K562 (cell line): ENCODE results near the gene SEMA3C. TPM values are rescaled to one million over a fixed set of nuclear protein-coding genes. Genes with fewer than 3 reads are reported as not detected.

ENCODE experiments used
- ATAC-seq: fragments of 200-7000 bp; cut with Tn5 transposase; 3 replicates; pipeline ENCODE4 v1.9.1; 2020; ENCODE audit warnings: moderate library complexity
- BruUV-seq: library from RNA; stranded (reverse); fragments of 400-500 nt; replicated peaks from 2 replicates; lab custom pipeline; 2021; lab: Mats Ljungman, UMichigan
- CTCF ChIA-PET: fragments of 300-600 bp; formaldehyde crosslinking; extraction: SDS; loops from one replicate; lab custom pipeline; 2021; ENCODE audit warnings: low intra/inter-chr PET ratio; lab: Yijun Ruan, JAX
- POLR2A ChIA-PET: fragments of 300-600, 350-650 bp; sonication (Branson Sonifier 250); formaldehyde crosslinking; extraction: SDS; loops from one replicate; lab custom pipeline; 2021; ENCODE audit warnings: antibody characterized with exemption, inconsistent platforms; lab: Yijun Ruan, JAX
- DNase-seq, 4 experiments: peaks; one replicate each; pipeline versions ENCODE4 v3.0.0 to v3.0.0-alpha.2; 2011 to 2018; ENCODE audit warnings: low spot score in 3 of 4, mixed read lengths in 3 of 4; ENCODE audit errors: extremely low read depth in 1 of 4
- FAIRE-seq: peaks from 2 replicates; lab custom pipeline; 2011; peaks lifted over from hg19 to GRCh38; lab: Jason Lieb, UNC
- H2AFZ ChIP-seq: 2 replicates; pipeline ENCODE4 v1.6.0; 2011; ENCODE audit warnings: low read depth, low read length, control low read depth, inconsistent platforms
- H3K27ac ChIP-seq: fragments of 200-600 bp; 3 replicates; pipeline ENCODE4 v1.8.0; 2011; ENCODE audit warnings: low read depth, mild to moderate bottlenecking, control low read depth, inconsistent platforms, low read length, moderate library complexity, mixed read lengths; ENCODE audit errors: extremely low read depth
- H3K27me3 ChIP-seq, 2 experiments: fragments of 300-600 bp in 1 of 2; 2 replicates in 1 of 2; 3 replicates in 1 of 2; pipeline versions ENCODE4 v1.6.0 to v1.8.0; 2011; ENCODE audit warnings: inconsistent platforms in 2 of 2, low read length in 2 of 2, mild to moderate bottlenecking in 1 of 2, mixed read lengths in 1 of 2, moderate library complexity in 1 of 2; ENCODE audit not compliant: control insufficient read depth in 2 of 2, insufficient read depth in 2 of 2
- H3K36me3 ChIP-seq: fragments of 300-600 bp; 3 replicates; pipeline ENCODE4 v1.8.0; 2011; ENCODE audit warnings: mild to moderate bottlenecking, low read length, inconsistent platforms; ENCODE audit not compliant: control insufficient read depth, insufficient read depth
- H3K4me1 ChIP-seq, 2 experiments: fragments of 200-600 bp in 1 of 2; replicated peaks in 1 of 2; 2 replicates in 1 of 2; 3 replicates in 1 of 2; pipeline versions ENCODE4 v1.5.1 to v1.8.0; 2011; ENCODE audit warnings: inconsistent platforms in 2 of 2, low read length in 2 of 2, mild to moderate bottlenecking in 1 of 2, mixed read lengths in 1 of 2, moderate library complexity in 1 of 2; ENCODE audit not compliant: control insufficient read depth in 2 of 2, insufficient read depth in 2 of 2
- H3K4me2 ChIP-seq: 2 replicates; pipeline ENCODE4 v1.6.1; 2011; ENCODE audit warnings: low read length, control low read depth, inconsistent platforms, mixed read lengths; ENCODE audit not compliant: insufficient read depth
- H3K4me3 ChIP-seq: fragments of 200-600 bp; sonication (generic), shearing (Covaris generic); 2 replicates; pipeline ENCODE4 v1.5.1; 2016; ENCODE audit warnings: control low read depth, inconsistent platforms
- H3K79me2 ChIP-seq: fragments of 200-600 bp; 3 replicates; pipeline ENCODE4 v1.8.0; 2011; ENCODE audit warnings: low read length, inconsistent platforms; ENCODE audit not compliant: control insufficient read depth, insufficient read depth
- H3K9ac ChIP-seq, 2 experiments: 2 replicates each; pipeline versions ENCODE4 v1.6.0 to v1.6.1; 2011; ENCODE audit warnings: low read depth in 2 of 2, low read length in 2 of 2, control low read depth in 1 of 2, inconsistent platforms in 1 of 2, mild to moderate bottlenecking in 1 of 2, mixed read lengths in 1 of 2; ENCODE audit not compliant: insufficient read depth in 1 of 2
- H3K9me1 ChIP-seq: one replicate; pipeline ENCODE4 v1.6.0; 2011; ENCODE audit warnings: inconsistent platforms, mild to moderate bottlenecking, low read length, moderate library complexity; ENCODE audit not compliant: control insufficient read depth, insufficient read depth
- H3K9me3 ChIP-seq: replicated peaks from 2 replicates; pipeline ENCODE4 v1.5.1; 2011; ENCODE audit warnings: low read depth, low read length, inconsistent platforms; ENCODE audit not compliant: control insufficient read depth, insufficient read depth
- H4K20me1 ChIP-seq: replicated peaks from 2 replicates; pipeline ENCODE4 v1.6.1; 2011; ENCODE audit warnings: low read length, inconsistent platforms, mixed read lengths; ENCODE audit not compliant: control insufficient read depth, insufficient read depth
- E2F1 ChIP-seq: sonication (generic); formaldehyde crosslinking; IDR thresholded peaks from 2 replicates; pipeline ENCODE4 v1.8.1; 2023; ENCODE audit warnings: mild to moderate bottlenecking, missing genetic modification reagents, moderate library complexity
- JUNB ChIP-seq: fragments of 450-650 bp; formaldehyde crosslinking; conservative IDR thresholded peaks from 2 replicates; pipeline ENCODE4 v1.4.0; 2020; ENCODE audit warnings: mild to moderate bottlenecking
- MEF2A ChIP-seq: IDR thresholded peaks from 2 replicates; pipeline ENCODE4 v1.6.1; 2011; ENCODE audit warnings: low read depth, mild to moderate bottlenecking, low read length, moderate library complexity; ENCODE audit not compliant: control insufficient read depth
- SRSF1 ChIP-seq: fragments of 200-400 bp; formaldehyde crosslinking; IDR thresholded peaks from 2 replicates; pipeline ENCODE4 v1.6.1; 2017; ENCODE audit warnings: mild to moderate bottlenecking, low read depth, low read length, moderate library complexity
- WGBS: fragments of 100-300 bp; shearing (Covaris generic); methylation state at CpG from one replicate; pipeline ENCODE4 v1.1.6; 2016; ENCODE audit warnings: low coverage, mixed read lengths; ENCODE audit not compliant: insufficient coverage; ENCODE audit errors: missing lambda C conversion rate; 5-methylcytosine and 5-hydroxymethylcytosine counted together
- in situ Hi-C: fragments of 300-500 bp; cut with MboI; formaldehyde crosslinking; loops from 4 replicates; pipeline ENCODE4 v1.15.0; 2018; ENCODE audit warnings: inconsistent platforms, mixed read lengths
- intact Hi-C: fragments of 100-400 bp; cut with micrococcal nuclease; formaldehyde crosslinking; loops from 2 replicates; pipeline ENCODE4 v1.14.2; 2022
- polyA plus RNA-seq, 8 experiments: library from polyadenylated mRNA; depleted of rRNA in 4 of 8; stranded (reverse) in 5 of 8; unstranded in 3 of 8; fragments of >200 nt; fragmentation: Nextera tagmentation in 2 of 8; fragmentation: Illumina TruSeq in 1 of 8; extraction: Ambion mirVana in 2 of 8; extraction: Trizol in 1 of 8; gene quantifications; 2 replicates each; pipeline versions ENCODE4 v1.2.1 to v1.2.3, GENCODE V29; 2011 to 2014; ENCODE audit warnings: inconsistent platforms in 1 of 8, missing spikeins in 1 of 8
- total RNA-seq, 7 experiments: library from RNA; depleted of rRNA in 6 of 7; stranded (reverse); fragments of >200 nt in 6 of 7; fragmentation: Illumina TruSeq in 2 of 7; extraction: Trizol in 2 of 7; gene quantifications; 2 replicates each; pipeline versions ENCODE4 v1.2.1 to v1.2.3, GENCODE V29; 2011 to 2021; ENCODE audit warnings: low replicate concordance in 1 of 7
- TF ChIP-seq, protein P1 (sequence below): fragments of 450-650 bp; formaldehyde crosslinking; conservative IDR thresholded peaks from 2 replicates; pipeline ENCODE4 v1.4.0; 2022; ENCODE audit warnings: mild to moderate bottlenecking, missing genetic modification characterization
- TF ChIP-seq, protein P2 (sequence below): fragments of 250-450 bp; sonication (Bioruptor Pico); IDR thresholded peaks from 2 replicates; pipeline ENCODE4 v1.4.0; 2020

The SEMA3C gene
- total and polyA plus RNA-seq, 9 of the 15 experiments (the other 6 are each of a cell fraction or from before 2014, with no cell fraction given), result 0.04 to 0.36 (median 0.12) TPM; not detected in 3

- Histone ChIP-seq H3K9me3 (no peaks in the 10 kb centered on the region), H3K9ac (no peak overlapping the region), H3K9me1 (no peaks in the 10 kb centered on the region), H3K4me1 (no peaks in the 10 kb centered on the region), H3K79me2 (no peaks in the 10 kb centered on the region), H4K20me1 (no peaks in the 10 kb centered on the region; the same call in 1 of the 2 replicates), H2AFZ (no peak overlapping the region), H3K4me3 (no peak overlapping the region), H3K27ac (no peak overlapping the region), H3K4me2 (no peak overlapping the region), H3K27me3 (no peaks in the 10 kb centered on the region), H3K36me3 (no peaks in the 10 kb centered on the region)
- FAIRE-seq, result no peak
- no peak for TF ChIP-seq JUNB (CRISPR knock-in tag)
- TF ChIP-seq SRSF1, result no peak
- no peak for TF ChIP-seq E2F1
- TF ChIP-seq, protein P1, sequence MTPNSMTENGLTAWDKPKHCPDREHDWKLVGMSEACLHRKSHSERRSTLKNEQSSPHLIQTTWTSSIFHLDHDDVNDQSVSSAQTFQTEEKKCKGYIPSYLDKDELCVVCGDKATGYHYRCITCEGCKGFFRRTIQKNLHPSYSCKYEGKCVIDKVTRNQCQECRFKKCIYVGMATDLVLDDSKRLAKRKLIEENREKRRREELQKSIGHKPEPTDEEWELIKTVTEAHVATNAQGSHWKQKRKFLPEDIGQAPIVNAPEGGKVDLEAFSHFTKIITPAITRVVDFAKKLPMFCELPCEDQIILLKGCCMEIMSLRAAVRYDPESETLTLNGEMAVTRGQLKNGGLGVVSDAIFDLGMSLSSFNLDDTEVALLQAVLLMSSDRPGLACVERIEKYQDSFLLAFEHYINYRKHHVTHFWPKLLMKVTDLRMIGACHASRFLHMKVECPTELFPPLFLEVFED (CRISPR knock-in tag), result no peak
- no peak for TF ChIP-seq MEF2A
- TF ChIP-seq, protein P2, sequence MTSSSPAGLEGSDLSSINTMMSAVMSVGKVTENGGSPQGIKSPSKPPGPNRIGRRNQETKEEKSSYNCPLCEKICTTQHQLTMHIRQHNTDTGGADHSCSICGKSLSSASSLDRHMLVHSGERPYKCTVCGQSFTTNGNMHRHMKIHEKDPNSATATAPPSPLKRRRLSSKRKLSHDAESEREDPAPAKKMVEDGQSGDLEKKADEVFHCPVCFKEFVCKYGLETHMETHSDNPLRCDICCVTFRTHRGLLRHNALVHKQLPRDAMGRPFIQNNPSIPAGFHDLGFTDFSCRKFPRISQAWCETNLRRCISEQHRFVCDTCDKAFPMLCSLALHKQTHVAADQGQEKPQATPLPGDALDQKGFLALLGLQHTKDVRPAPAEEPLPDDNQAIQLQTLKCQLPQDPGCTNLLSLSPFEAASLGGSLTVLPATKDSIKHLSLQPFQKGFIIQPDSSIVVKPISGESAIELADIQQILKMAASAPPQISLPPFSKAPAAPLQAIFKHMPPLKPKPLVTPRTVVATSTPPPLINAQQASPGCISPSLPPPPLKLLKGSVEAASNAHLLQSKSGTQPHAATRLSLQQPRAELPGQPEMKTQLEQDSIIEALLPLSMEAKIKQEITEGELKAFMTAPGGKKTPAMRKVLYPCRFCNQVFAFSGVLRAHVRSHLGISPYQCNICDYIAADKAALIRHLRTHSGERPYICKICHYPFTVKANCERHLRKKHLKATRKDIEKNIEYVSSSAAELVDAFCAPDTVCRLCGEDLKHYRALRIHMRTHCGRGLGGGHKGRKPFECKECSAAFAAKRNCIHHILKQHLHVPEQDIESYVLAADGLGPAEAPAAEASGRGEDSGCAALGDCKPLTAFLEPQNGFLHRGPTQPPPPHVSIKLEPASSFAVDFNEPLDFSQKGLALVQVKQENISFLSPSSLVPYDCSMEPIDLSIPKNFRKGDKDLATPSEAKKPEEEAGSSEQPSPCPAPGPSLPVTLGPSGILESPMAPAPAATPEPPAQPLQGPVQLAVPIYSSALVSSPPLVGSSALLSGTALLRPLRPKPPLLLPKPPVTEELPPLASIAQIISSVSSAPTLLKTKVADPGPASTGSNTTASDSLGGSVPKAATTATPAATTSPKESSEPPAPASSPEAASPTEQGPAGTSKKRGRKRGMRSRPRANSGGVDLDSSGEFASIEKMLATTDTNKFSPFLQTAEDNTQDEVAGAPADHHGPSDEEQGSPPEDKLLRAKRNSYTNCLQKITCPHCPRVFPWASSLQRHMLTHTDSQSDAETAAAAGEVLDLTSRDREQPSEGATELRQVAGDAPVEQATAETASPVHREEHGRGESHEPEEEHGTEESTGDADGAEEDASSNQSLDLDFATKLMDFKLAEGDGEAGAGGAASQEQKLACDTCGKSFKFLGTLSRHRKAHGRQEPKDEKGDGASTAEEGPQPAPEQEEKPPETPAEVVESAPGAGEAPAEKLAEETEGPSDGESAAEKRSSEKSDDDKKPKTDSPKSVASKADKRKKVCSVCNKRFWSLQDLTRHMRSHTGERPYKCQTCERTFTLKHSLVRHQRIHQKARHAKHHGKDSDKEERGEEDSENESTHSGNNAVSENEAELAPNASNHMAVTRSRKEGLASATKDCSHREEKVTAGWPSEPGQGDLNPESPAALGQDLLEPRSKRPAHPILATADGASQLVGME (CRISPR knock-in tag), result no peak
- BruUV-seq, result no TSS peak
- POLR2A ChIA-PET, result no interaction called here
- CTCF ChIA-PET, result no interaction called here
- in situ Hi-C loops, result no loop called here
- intact Hi-C loops, result no loop called here
- DNase-seq, result no peak
- no peak for ATAC-seq
- whole genome bisulfite sequencing, result 0% methylated on average over 6 of the region's 6 CpGs
Observed at GRCh38 chr7:80783186-80783677, 135.6 kb downstream of the SEMA3C start.
